Thyroid gland (tissue), 4 donors: Measurements from ENCODE around the gene GNL1. TPM values are rescaled to one million over a fixed set of nuclear protein-coding genes. Genes with fewer than 3 reads are reported as not detected.

Experiments used
- DNase-seq, 2 donors: peaks; one replicate each; pipeline ENCODE4 v3.0.0-alpha.2; 2019
- H3K27ac ChIP-seq, 3 donors: fragments of 200-600 bp; sonication (generic); 1 replicate in 2 of 3; 2 replicates in 1 of 3; pipeline ENCODE4 v1.5.1; 2016 to 2019; ENCODE audit warnings: mild to moderate bottlenecking in 1 of 3, moderate library complexity in 1 of 3
- H3K27me3 ChIP-seq: fragments of 200-600 bp; sonication (generic); one replicate; pipeline ENCODE4 v1.5.1; 2019
- H3K36me3 ChIP-seq, 2 donors: fragments of 200-600 bp; sonication (generic); one replicate each; pipeline ENCODE4 v1.5.1; 2016 to 2019
- H3K4me1 ChIP-seq, 2 donors: fragments of 200-600 bp; sonication (generic); one replicate each; pipeline ENCODE4 v1.5.1; 2017 to 2019
- H3K4me3 ChIP-seq, 3 donors: fragments of 200-600 bp; sonication (generic); replicated peaks in 1 of 3; 1 replicate in 2 of 3; 2 replicates in 1 of 3; pipeline ENCODE4 v1.5.1; 2016; ENCODE audit warnings: mild to moderate bottlenecking in 1 of 3
- H3K9me3 ChIP-seq: fragments of 200-600 bp; sonication (generic); one replicate; pipeline ENCODE4 v1.5.1; 2017
- POLR2A ChIP-seq, 2 donors: fragments of 450-650 bp; IDR thresholded peaks; one replicate each; pipeline ENCODE4 v1.6.1; 2017; ENCODE audit warnings: antibody characterized with exemption in 2 of 2, mild to moderate bottlenecking in 2 of 2, moderate library complexity in 1 of 2
- WGBS, 2 donors: methylation state at CpG; one replicate each; pipeline ENCODE4 v1.1.5; 2017; 5-methylcytosine and 5-hydroxymethylcytosine counted together
- intact Hi-C: fragments of 100-400 bp; cut with DNase I; formaldehyde crosslinking; loops from one replicate; pipeline ENCODE4 v1.15.1; 2023
- total RNA-seq, 4 donors: library from RNA; depleted of rRNA; stranded (reverse); fragments of >200 nt; gene quantifications; one replicate each; pipeline ENCODE4 v1.2.3, GENCODE V29; 2016
- TF ChIP-seq, protein P1 (sequence below), 6 experiments: fragments of 200-600 bp in 3 of 6; fragments of 450-650 bp in 3 of 6; sonication (generic) in 3 of 6; IDR thresholded peaks; one replicate each; pipeline ENCODE4 v1.5.1; 2016 to 2019; ENCODE audit warnings: antibody characterized with exemption in 6 of 6, mild to moderate bottlenecking in 2 of 6, inconsistent platforms in 1 of 6, moderate library complexity in 1 of 6

Gene GNL1
- total RNA-seq, 4 donors from 2014 or later = 33.9 to 77.7 (median 37.7) TPM

DNA sequence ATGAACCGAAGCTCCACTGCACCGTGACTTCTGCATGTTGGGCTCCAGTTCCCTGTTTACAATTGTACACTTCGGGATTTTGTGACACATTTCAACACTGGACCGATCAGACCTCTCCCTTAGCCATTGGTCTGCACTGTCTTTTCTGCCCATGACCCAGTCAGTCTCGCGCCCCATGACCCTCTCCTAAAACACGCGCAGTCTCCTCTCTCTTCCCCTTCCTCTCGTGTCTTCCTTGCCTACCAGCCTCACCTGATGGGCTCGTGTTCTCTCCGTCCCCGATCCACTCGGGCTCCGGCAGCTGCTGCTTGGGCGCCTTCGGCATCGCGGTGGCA, 14.4 kb upstream of the GNL1 start:
- Histone ChIP-seq H3K36me3 (no peaks in the 10 kb centered on the region), H3K27me3 (no peaks in the 10 kb centered on the region), H3K4me1 (peaks cover 14 to 16% of the 10 kb centered on the region in 2 donors), H3K4me3 (peak overlapping the region in 2 of 3 donors; percentile 50 to 65), H3K27ac (peak overlapping the region; percentile 56 to 82 (median 77)), H3K9me3 (no peaks in the 10 kb centered on the region)
- intact Hi-C loops = no loop called here
- TF ChIP-seq POLR2A (IDR thresholded peaks at IDR 0.05) = no peak
- TF ChIP-seq, protein P1, sequence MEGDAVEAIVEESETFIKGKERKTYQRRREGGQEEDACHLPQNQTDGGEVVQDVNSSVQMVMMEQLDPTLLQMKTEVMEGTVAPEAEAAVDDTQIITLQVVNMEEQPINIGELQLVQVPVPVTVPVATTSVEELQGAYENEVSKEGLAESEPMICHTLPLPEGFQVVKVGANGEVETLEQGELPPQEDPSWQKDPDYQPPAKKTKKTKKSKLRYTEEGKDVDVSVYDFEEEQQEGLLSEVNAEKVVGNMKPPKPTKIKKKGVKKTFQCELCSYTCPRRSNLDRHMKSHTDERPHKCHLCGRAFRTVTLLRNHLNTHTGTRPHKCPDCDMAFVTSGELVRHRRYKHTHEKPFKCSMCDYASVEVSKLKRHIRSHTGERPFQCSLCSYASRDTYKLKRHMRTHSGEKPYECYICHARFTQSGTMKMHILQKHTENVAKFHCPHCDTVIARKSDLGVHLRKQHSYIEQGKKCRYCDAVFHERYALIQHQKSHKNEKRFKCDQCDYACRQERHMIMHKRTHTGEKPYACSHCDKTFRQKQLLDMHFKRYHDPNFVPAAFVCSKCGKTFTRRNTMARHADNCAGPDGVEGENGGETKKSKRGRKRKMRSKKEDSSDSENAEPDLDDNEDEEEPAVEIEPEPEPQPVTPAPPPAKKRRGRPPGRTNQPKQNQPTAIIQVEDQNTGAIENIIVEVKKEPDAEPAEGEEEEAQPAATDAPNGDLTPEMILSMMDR (IDR thresholded peaks at IDR 0.05) = peak in 1 of 6 experiments; percentile 13
- 1 to 2% methylated on average over 18 of the region's 18 CpGs for WGBS, 2 donors
- no peak for DNase-seq

DNA sequence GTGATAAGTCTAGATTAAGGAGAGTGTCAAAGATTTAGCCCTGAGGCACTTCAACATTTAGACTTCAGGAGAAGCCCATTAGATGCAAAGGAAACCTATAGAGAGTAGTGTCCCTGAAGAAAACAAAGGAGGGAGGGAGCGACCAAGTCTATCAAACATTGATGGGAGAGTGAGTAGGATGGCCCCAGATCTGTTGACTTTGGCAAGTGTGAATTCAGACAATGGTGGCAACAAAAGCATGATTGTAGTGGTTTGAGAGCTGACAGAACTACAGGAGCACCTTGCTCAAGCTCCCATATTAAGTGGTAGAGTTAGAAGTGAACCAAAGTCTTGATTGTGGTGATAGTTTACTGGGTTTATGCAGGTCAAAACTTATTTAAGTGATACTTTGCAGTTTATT, 14.0 kb upstream of the GNL1 start:
- Histone ChIP-seq H3K27ac (no peak overlapping the region), H3K4me1 (peaks cover 14 to 16% of the 10 kb centered on the region in 2 donors), H3K4me3 (peak overlapping the region in 1 of 3 donors; percentile 50), H3K36me3 (no peaks in the 10 kb centered on the region), H3K9me3 (no peaks in the 10 kb centered on the region), H3K27me3 (no peaks in the 10 kb centered on the region)
- intact Hi-C loops = no loop called here
- no peak for TF ChIP-seq POLR2A (IDR thresholded peaks at IDR 0.05)
- no peak for DNase-seq
- WGBS, 2 donors = 63 to 67% methylated on average over 1 of the region's 1 CpG

DNA sequence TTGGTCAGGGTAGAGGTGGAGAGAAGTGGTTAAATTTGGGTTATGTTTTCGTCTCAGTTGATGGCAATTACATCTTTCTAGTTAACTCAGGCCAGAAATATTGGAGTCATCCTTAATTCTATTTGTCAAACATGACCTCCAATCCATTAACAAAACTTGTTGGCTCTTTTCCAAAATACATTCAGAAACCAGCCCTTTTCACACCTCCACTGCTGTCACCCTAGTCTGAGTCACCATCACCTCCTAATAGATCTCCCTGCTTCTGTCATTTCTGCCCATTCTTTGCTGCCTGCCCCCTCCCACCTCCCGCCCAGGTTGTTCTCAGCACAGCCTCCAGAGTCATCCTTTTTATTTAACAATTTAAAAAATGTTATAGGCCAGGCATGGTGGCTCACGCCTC, 12.0 kb upstream of the GNL1 start:
- Histone ChIP-seq H3K27ac (no peak overlapping the region), H3K4me3 (no peak overlapping the region), H3K4me1 (peaks cover 14 to 16% of the 10 kb centered on the region in 2 donors), H3K36me3 (peaks cover 0 to 1% of the 10 kb centered on the region in 2 donors), H3K27me3 (no peaks in the 10 kb centered on the region), H3K9me3 (no peaks in the 10 kb centered on the region)
- no peak for DNase-seq
- intact Hi-C loops = no loop called here
- TF ChIP-seq, protein P1 (IDR thresholded peaks at IDR 0.05) = no peak
- no peak for TF ChIP-seq POLR2A (IDR thresholded peaks at IDR 0.05)
- 60 to 61% methylated on average over 3 of the region's 3 CpGs for WGBS, 2 donors

DNA sequence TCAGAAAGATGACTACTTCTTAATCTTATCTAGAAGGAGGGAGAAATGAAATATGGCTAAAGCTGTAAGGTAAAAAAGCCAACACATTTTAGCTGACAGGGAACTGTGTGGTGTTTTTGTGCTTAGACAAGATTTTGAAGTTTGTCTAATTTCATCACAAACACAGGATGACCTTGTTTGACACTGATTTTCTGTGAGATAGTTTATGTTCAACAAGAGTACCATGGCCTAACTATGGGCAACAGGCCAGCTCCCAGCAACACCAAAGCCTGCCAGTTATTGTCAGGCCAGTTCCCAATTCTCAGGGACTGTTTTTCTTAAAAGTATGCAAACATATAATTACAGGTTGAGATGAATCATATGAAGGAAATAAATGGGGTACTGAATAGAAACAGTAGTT, 9.5 kb upstream of the GNL1 start:
- no peak for DNase-seq
- TF ChIP-seq, protein P1 (IDR thresholded peaks at IDR 0.05) = no peak
- TF ChIP-seq POLR2A (IDR thresholded peaks at IDR 0.05) = no peak
- no peak overlapping the region for H3K27ac ChIP-seq
- intact Hi-C loops = no loop called here
- H3K27me3 ChIP-seq = no peaks in the 10 kb centered on the region
- no peak overlapping the region for H3K4me3 ChIP-seq
- peaks cover 0 to 5% of the 10 kb centered on the region in 2 donors for H3K4me1 ChIP-seq
- H3K36me3 ChIP-seq = peaks cover 4 to 13% of the 10 kb centered on the region in 2 donors
- no peaks in the 10 kb centered on the region for H3K9me3 ChIP-seq

DNA sequence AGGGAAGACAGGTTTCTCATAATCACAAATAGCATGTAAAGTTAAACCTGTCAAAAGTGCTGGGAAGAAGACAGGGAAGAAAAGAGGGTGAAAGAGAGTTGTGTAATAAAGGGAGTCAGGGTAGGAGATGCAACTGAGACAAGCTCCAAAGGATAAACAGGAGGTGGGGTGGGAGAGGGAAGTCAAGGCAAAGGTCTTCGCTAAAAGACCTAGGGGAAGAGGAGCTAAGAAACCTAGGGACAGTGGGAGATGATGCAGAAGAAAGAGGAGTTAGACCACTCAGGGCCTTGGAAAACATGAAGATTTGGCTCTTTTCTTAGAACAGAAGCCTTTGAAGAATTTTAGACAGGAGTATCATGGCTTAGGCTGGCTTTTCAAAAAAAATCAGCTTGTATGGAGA, 7.8 kb upstream of the GNL1 start:
- TF ChIP-seq POLR2A (IDR thresholded peaks at IDR 0.05) = no peak
- TF ChIP-seq, protein P1 (IDR thresholded peaks at IDR 0.05) = no peak
- DNase-seq = no peak
- Histone ChIP-seq H3K27ac (no peak overlapping the region), H3K4me3 (no peak overlapping the region), H3K9me3 (no peaks in the 10 kb centered on the region), H3K4me1 (no peaks in the 10 kb centered on the region), H3K27me3 (no peaks in the 10 kb centered on the region), H3K36me3 (peaks cover 4 to 13% of the 10 kb centered on the region in 2 donors)
- WGBS, 2 donors = 95 to 98% methylated on average over 1 of the region's 1 CpG
- intact Hi-C loops = no loop called here
